ENCODE results near the gene SLC25A22.

Gene SLC25A22

GRCh38 chr11:810040-810567, 12.0 kb upstream of the SLC25A22 start:
- Mint-ChIP-seq H3K4me1 (peaks cover 18% of the 10 kb centered on the region), H3K4me3 (peak overlapping the region; percentile 94), H3K27me3 (no peaks in the 10 kb centered on the region), H3K27ac (peak overlapping the region; percentile 96), H3K9me3 (no peaks in the 10 kb centered on the region), H3K36me3 (peaks cover 8% of the 10 kb centered on the region)
- DNase-seq (ENCODE audit: low spot score in 2 of 2), result no peak
- peak; percentile 13 for ATAC-seq (ENCODE audit: low read depth)

DNA sequence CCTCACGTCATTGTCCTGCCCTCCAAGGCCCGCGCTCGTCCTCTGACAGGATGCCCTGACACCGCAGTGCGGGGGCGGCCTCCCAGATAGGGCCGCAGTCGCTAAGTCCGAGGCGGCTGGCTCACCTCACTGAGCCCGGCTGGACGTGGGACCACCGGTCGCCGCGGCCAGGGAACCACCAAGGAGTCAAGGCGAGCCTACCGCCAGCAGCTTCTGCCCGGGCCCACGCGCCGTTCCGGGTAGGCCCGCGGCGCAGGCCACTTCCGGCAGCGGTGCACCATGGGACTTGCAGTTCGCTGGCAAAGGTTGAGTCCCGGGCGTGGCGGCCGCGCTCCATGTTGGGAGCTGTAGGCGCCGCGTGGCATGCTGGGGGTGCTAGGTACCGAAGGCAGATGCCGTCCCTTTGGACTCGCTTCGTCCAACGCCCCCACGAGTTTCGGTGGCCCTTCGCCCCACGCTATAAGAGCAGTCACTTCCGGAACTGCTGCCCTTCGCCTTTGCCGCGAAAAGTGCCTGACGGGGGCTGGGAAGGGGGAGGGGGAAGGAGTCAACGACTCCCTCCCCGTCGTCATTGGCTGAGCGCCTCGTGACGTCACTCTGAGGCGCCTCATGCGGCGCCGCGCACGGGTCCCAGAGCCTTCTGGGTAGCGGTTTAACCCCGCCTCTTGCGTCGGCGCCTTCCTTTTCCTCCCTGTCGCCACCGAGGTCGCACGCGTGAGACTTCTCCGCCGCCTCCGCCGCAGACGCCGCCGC, 11.4 kb upstream of the SLC25A22 start, which contains the start of gene RPLP2:
Gene RPLP2 (plus strand): TSS at position 681 of the 753 bp plus-strand sequence. CDS start 268 bp downstream, outside the sequence.
- Mint-ChIP-seq H3K4me1 (peaks cover 20% of the 10 kb centered on the region), H3K9me3 (no peaks in the 10 kb centered on the region), H3K27me3 (no peaks in the 10 kb centered on the region), H3K36me3 (peaks cover 8% of the 10 kb centered on the region), H3K4me3 (peak within 1 kb of the TSS; percentile 94), H3K27ac (peak within 1 kb of the TSS; percentile 96)
- DNase-seq (ENCODE audit: low spot score in 2 of 2) (peak; percentile 96 to 99), ATAC-seq (ENCODE audit: low read depth) (peak; percentile 82)

DNA sequence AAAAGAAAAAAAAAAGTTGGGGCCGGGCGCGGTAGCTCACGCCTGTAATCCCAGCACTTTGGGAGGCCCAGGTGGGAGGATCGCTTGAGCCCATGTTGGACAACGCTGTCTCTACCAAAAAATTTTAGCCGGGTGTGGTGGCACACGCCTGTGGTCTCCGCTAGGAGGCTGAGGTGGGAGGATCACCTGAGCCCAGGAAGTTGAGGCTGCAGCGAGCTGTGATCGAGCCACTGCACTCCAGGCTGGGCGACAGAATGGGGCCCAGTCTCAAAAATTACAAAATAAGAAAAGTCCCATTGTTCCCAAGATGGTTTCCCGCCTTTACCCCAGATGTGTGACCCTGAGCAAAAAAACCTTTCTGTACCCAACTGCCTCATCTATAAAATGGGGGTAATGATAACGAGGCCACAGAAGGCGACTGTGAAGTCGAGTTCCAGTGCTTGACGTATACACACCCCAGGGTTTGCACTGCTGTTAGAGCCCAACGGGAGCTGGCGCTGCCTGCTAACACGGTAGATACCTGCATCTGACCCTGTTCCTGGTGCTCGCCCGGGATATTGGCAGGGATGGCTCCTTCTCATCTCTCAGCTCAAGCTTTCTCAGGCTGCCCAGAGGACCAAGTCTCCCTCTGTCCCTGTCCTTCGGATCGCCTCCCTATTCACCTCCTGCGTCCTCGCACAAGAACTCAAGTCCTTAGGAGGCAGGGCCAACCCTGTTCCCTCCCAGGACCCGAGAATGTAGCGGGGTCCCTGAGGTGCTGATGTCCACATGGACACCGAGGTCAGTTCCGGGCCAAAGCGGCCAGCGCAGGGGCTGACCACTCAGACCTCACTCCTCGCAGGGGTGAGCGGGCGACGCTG, 10.6 kb upstream of the SLC25A22 start:
- Mint-ChIP-seq H3K4me3 (peak overlapping the region; percentile 94), H3K4me1 (peaks cover 21% of the 10 kb centered on the region), H3K27me3 (no peaks in the 10 kb centered on the region), H3K9me3 (no peaks in the 10 kb centered on the region), H3K36me3 (peaks cover 5% of the 10 kb centered on the region), H3K27ac (peak overlapping the region; percentile 96)
- ATAC-seq (ENCODE audit: low read depth), result no peak
- DNase-seq (ENCODE audit: low spot score in 2 of 2), result no peak

DNA sequence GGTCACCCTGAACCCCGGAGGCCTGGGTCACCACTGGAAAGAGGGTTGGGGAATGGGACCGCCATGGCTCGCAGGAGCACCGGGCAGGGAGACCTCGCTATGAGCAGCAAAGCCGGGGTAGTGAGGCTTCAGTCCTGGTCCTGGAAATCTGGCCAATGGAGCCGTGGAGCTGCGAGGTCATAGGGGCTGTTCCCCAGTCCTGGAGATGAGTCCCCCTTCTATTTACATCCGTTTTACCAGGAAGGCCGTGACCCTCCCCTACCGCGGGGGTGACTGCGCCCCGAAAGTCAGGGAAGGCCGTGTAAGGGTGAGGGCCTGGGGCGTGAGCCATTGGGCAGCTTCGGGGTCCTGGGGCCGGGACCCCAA, 6.5 kb upstream of the SLC25A22 start:
- H3K4me3 Mint-ChIP-seq, result peak overlapping the region; percentile 79
- H3K27ac Mint-ChIP-seq, result peak overlapping the region; percentile 62
- H3K9me3 Mint-ChIP-seq, result no peaks in the 10 kb centered on the region
- peaks cover 16% of the 10 kb centered on the region for H3K4me1 Mint-ChIP-seq
- ATAC-seq (ENCODE audit: low read depth) (no peak), DNase-seq (ENCODE audit: low spot score in 2 of 2) (no peak)
- peaks cover 2% of the 10 kb centered on the region for H3K36me3 Mint-ChIP-seq
- no peaks in the 10 kb centered on the region for H3K27me3 Mint-ChIP-seq

- no peak for DNase-seq (ENCODE audit: low spot score in 2 of 2)
- no peaks in the 10 kb centered on the region for H3K27me3 Mint-ChIP-seq
Observed at GRCh38 chr11:803770-804598, 5.9 kb upstream of the SLC25A22 start.

DNA sequence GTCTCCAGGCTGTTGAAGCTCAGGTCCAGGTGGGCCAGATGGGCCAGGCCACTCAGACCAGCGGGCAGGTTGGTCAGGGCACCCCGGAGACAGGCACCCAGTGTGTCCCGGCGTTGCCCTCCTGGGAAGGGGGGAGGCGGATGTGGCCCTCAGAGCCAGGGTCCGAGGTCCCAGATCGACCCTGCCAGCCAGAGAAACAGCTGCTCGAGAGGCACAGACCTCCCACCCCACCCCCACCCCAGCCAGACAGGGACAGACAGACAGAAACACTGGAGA, 5.3 kb upstream of the SLC25A22 start:
- peaks cover 13% of the 10 kb centered on the region for H3K4me1 Mint-ChIP-seq
- no peaks in the 10 kb centered on the region for H3K9me3 Mint-ChIP-seq
- no peak overlapping the region for H3K27ac Mint-ChIP-seq
- H3K36me3 Mint-ChIP-seq, result peaks cover 2% of the 10 kb centered on the region
- ATAC-seq (ENCODE audit: low read depth) (no peak), DNase-seq (ENCODE audit: low spot score in 2 of 2) (no peak)
- H3K4me3 Mint-ChIP-seq, result peak overlapping the region; percentile 79
- H3K27me3 Mint-ChIP-seq, result no peaks in the 10 kb centered on the region

More at GRCh38 chr11:803770-804598, 5.9 kb upstream of the SLC25A22 start:
- peak overlapping the region; percentile 62 for H3K27ac Mint-ChIP-seq
- no peak for ATAC-seq (ENCODE audit: low read depth)
- H3K4me1 Mint-ChIP-seq, result peaks cover 15% of the 10 kb centered on the region
- no peaks in the 10 kb centered on the region for H3K9me3 Mint-ChIP-seq
- H3K4me3 Mint-ChIP-seq, result peak overlapping the region; percentile 79
- H3K36me3 Mint-ChIP-seq, result peaks cover 2% of the 10 kb centered on the region

DNA sequence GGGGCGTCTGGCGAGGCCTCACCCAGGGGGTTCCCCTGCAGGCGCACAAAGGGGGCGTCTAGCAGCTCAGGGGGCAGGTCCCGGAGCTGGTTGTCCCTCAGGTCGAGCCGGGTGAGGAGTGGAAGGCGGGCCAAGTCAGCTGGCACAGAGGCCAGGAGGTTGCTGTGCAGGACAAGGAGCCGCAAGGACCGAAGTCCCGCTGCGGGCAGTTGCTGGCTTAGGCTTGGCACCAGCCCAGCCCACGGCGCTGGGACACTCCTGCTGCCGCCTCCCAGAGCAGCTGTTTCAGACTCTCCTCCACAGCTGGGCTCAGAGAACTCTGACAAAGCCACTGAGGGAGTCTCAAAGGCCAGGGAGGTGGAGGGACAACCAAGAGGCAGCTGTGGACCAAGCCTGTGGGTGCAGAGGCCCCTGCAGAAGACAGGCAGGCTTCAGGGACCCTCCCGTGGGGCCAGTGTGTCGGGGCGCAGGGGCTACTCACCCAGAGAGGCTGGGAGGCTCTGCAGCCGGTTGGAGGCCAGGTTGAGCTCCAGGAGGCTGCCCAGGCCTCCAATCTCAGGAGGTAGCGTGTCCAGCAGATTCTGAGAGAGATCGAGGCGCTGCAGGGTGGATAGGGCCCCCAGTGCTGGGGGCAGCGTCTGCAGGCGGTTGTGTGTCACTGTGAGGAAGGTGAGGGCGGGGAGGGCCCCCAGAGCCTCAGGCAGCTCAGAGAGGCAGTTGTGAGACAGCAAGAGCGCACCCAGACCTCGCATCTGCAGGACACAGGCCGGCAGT, 4.8 kb upstream of the SLC25A22 start:
- no peaks in the 10 kb centered on the region for H3K9me3 Mint-ChIP-seq
- DNase-seq (ENCODE audit: low spot score in 2 of 2) (no peak), ATAC-seq (ENCODE audit: low read depth) (no peak)
- H3K36me3 Mint-ChIP-seq, result peaks cover 2% of the 10 kb centered on the region
- H3K27ac Mint-ChIP-seq, result no peak overlapping the region
- H3K4me1 Mint-ChIP-seq, result peaks cover 12% of the 10 kb centered on the region
- peak overlapping the region; percentile 11 for H3K4me3 Mint-ChIP-seq
- no peaks in the 10 kb centered on the region for H3K27me3 Mint-ChIP-seq

GRCh38 chr11:802018-802617, 4.0 kb upstream of the SLC25A22 start:
- Mint-ChIP-seq H3K27me3 (no peaks in the 10 kb centered on the region), H3K36me3 (peaks cover 2% of the 10 kb centered on the region), H3K9me3 (no peaks in the 10 kb centered on the region), H3K27ac (no peak overlapping the region), H3K4me1 (peaks cover 10% of the 10 kb centered on the region), H3K4me3 (peak overlapping the region; percentile 34)
- ATAC-seq (ENCODE audit: low read depth), result no peak
- no peak for DNase-seq (ENCODE audit: low spot score in 2 of 2)

DNA sequence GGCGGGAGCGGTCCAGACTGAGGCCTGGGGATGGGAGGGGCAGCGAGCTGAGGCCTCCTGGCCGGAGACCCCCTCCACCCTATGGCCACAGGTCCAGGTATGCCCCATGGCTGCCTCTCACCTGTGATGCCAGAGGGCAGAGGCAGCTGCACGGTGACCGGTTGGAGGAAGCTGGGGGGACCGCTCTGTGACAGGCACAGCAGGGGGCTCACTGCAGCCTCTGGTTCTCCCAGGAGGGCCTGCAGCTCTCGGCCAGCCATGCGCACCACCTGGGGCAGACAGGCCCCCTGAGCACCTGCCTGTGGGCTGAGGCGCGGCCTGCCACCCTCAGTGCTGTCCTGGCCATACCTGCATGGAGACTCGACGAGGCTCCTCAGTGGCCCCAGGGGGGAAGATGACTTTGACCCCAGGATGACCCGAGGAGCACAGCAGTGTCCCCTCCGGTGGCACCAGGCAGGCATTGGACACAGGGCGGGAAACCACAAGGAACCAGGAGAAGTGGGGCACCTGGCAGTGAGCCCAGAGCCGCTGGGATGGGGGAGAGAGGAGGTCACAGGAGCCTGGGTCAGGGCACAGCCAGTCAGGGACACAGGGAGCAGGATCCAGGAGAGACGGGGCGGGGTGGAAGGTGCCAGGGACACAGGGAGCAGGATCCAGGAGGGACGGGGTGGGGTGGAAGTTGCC, 3.2 kb upstream of the SLC25A22 start:
- H3K27ac Mint-ChIP-seq, result no peak overlapping the region
- H3K27me3 Mint-ChIP-seq, result no peaks in the 10 kb centered on the region
- ATAC-seq (ENCODE audit: low read depth), result no peak
- H3K4me3 Mint-ChIP-seq, result no peak overlapping the region
- no peak for DNase-seq (ENCODE audit: low spot score in 2 of 2)
- H3K4me1 Mint-ChIP-seq, result peaks cover 12% of the 10 kb centered on the region
- no peaks in the 10 kb centered on the region for H3K9me3 Mint-ChIP-seq
- H3K36me3 Mint-ChIP-seq, result peaks cover 2% of the 10 kb centered on the region

- no peak overlapping the region for H3K27ac Mint-ChIP-seq
- DNase-seq (ENCODE audit: low spot score in 2 of 2), result no peak
- no peak overlapping the region for H3K4me3 Mint-ChIP-seq
- H3K4me1 Mint-ChIP-seq, result peaks cover 13% of the 10 kb centered on the region
- no peak for ATAC-seq (ENCODE audit: low read depth)
- H3K27me3 Mint-ChIP-seq, result no peaks in the 10 kb centered on the region
- H3K36me3 Mint-ChIP-seq, result peaks cover 4% of the 10 kb centered on the region
- H3K9me3 Mint-ChIP-seq, result no peaks in the 10 kb centered on the region
Observed at GRCh38 chr11:800473-800872, 2.4 kb upstream of the SLC25A22 start.

DNA sequence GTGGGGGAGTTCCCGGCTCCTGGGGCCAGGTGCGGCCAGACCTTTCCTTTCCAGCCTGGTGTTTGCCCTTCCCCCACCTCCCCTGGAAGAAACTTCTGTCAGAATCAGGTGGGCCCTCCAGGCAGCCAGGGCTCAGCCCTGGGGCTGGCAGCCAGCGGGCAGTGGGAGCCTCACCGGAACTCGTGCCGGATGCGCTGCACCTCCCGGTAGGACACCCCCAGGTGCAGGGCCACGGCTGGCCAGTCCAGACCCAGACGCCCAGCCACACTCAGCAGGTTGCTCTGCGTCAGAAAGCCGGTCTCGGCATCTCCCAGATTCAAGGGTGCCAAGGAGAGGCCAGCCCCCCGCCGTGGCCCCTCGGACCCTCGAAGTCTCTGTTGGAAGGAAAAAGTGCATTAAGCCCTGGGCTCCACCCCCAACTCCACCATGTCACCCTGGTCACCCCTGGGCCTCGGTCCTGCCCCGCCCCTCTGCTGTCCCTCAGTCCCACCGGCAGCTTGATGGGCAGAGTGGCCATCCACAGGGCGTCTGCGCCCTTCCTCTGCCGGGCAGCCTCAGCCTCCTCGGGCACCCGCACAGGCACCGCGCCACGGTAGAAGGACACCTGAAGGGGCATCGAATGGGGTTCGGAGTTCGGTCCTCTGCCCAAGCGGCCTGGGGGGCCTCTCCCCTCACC, 1.7 kb upstream of the SLC25A22 start:
- no peaks in the 10 kb centered on the region for H3K27me3 Mint-ChIP-seq
- ATAC-seq (ENCODE audit: low read depth), result no peak
- DNase-seq (ENCODE audit: low spot score in 2 of 2), result no peak
- H3K36me3 Mint-ChIP-seq, result peaks cover 4% of the 10 kb centered on the region
- H3K4me1 Mint-ChIP-seq, result peaks cover 12% of the 10 kb centered on the region
- H3K9me3 Mint-ChIP-seq, result no peaks in the 10 kb centered on the region
- no peak overlapping the region for H3K27ac Mint-ChIP-seq
- no peak overlapping the region for H3K4me3 Mint-ChIP-seq
